ENCODE data around the gene MT1M. TPM values are rescaled to one million over a fixed set of nuclear protein-coding genes. Genes with fewer than 3 reads are reported as not detected.

Gene MT1M
- total RNA-seq, 1 donor = not detected

GRCh38 chr16:56591377-56592060 is 40.9 kb upstream of the MT1M start:
- no peak overlapping the region for H3K4me3 ChIP-seq (ENCODE audit: low read depth, low read length)
- DNase-seq (ENCODE audit: low read depth) = no peak
- TF ChIP-seq, protein P1, sequence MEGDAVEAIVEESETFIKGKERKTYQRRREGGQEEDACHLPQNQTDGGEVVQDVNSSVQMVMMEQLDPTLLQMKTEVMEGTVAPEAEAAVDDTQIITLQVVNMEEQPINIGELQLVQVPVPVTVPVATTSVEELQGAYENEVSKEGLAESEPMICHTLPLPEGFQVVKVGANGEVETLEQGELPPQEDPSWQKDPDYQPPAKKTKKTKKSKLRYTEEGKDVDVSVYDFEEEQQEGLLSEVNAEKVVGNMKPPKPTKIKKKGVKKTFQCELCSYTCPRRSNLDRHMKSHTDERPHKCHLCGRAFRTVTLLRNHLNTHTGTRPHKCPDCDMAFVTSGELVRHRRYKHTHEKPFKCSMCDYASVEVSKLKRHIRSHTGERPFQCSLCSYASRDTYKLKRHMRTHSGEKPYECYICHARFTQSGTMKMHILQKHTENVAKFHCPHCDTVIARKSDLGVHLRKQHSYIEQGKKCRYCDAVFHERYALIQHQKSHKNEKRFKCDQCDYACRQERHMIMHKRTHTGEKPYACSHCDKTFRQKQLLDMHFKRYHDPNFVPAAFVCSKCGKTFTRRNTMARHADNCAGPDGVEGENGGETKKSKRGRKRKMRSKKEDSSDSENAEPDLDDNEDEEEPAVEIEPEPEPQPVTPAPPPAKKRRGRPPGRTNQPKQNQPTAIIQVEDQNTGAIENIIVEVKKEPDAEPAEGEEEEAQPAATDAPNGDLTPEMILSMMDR (IDR thresholded peaks at IDR 0.05; ENCODE audit: insufficient read depth, low read depth, low read length) = no peak

DNA sequence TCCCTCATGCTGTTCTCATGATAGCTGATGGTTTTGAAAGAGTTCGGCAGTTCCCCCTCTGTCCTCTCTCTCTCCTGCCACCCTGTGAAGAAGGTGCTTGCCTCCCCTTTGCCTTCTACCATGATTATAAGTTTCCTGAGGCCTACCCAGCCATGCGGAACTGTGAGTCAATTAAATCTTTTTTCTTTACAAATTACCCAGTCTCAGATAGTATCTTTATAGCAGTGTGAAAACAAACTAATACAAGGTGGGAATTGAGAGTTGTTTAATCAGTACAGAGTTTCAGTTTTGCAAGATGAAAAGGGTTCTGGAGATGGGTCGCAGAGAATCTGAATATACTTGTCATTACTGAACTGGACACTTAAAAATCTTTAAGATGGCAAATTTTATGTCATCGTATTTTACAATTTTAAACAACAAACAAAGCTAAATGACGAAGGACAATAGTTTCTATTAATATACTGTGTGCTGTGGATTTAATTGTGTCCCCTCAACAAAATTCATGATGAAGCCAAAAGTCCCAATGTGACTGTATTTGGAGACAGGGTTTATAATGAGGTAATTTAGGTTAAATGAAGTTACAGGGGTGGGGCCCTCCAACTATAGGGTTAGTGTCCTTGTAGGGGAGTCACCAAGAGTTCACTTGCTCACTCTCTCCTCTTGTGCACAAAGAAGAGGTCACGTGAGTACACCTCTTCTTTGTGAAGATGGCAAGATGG is 38.7 kb upstream of the MT1M start:
- no peak for DNase-seq (ENCODE audit: low read depth)
- TF ChIP-seq, protein P1 (IDR thresholded peaks at IDR 0.05; ENCODE audit: insufficient read depth, low read depth, low read length) = no peak
- no peak overlapping the region for H3K4me3 ChIP-seq (ENCODE audit: low read depth, low read length)

GRCh38 chr16:56594292-56594619 is 38.2 kb upstream of the MT1M start:
- TF ChIP-seq, protein P1 (IDR thresholded peaks at IDR 0.05; ENCODE audit: insufficient read depth, low read depth, low read length) = no peak
- no peak for DNase-seq (ENCODE audit: low read depth)
- no peak overlapping the region for H3K4me3 ChIP-seq (ENCODE audit: low read depth, low read length)

DNA sequence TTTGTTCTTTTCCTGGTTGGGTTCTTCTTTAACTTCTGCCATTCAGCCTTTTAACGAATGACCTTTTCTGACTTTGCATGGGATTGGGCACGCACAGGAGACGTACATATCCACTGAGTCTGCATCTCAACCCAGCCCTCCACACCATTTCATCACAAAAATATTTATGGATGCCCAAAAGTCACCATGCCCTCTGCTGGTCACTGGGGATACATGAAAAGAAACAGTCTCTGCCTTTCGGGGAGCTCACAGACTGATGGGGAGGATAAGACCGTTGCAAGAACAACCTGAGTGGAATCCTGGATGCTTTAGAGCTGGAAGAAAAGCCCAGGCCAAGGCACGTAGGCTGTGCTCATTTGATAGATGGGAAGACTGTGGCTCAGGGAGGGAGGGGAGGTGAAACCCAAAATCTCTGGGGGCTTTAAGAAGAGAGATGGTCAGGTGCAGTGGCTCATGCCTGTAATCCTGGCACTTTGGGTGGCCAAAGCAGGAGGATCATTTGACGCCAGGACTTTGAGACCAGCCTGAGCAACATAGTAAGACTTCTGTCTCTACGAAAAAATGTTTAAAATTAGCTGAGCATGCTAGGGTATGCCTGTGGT is 32.0 kb upstream of the MT1M start:
- peak; percentile 60 for DNase-seq (ENCODE audit: low read depth)
- TF ChIP-seq, protein P1 (IDR thresholded peaks at IDR 0.05; ENCODE audit: insufficient read depth, low read depth, low read length) = peak; percentile 77
- no peak overlapping the region for H3K4me3 ChIP-seq (ENCODE audit: low read depth, low read length)

DNA sequence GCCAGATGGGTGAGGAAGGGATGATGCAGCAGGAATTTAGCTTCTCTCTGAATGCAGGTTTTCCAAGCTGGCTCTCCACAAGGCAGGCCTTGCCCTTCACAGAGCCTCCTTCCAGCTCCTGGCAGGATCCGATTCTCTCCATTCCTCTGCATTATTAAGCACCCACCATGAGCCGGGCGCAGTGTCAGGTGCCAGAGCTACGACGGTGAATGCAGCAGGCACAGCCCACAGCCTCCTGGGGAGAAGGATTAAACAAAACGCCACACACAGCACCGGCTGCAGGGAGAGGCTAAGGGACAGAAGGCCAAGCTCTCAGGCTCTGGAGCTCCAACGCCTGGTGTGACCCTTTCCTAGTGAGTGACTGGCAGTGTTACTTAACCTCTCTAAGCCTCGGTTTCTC is 31.1 kb upstream of the MT1M start:
- TF ChIP-seq, protein P1 (IDR thresholded peaks at IDR 0.05; ENCODE audit: insufficient read depth, low read depth, low read length) = no peak
- DNase-seq (ENCODE audit: low read depth) = no peak
- H3K4me3 ChIP-seq (ENCODE audit: low read depth, low read length) = no peak overlapping the region

DNA sequence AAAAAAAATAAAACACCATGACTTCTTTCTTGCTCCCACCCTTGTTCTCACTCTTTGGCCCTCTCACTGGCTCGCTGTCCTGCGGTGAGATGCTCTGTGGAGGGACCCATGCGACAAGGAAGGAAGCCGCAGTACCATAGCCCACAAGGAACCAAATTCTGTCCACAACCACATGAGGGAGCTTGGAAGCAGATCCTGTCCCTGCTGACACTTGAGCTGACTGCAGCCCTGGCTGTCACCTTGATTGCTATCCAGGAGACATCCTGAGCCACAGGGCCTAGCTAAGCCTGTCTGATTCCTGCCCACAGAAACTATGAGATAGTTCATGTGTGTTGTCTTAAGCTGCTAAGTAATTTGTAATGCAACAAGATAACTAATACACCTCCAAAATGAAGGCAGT is 28.9 kb upstream of the MT1M start:
- TF ChIP-seq, protein P1 (IDR thresholded peaks at IDR 0.05; ENCODE audit: insufficient read depth, low read depth, low read length) = peak; percentile 53
- no peak overlapping the region for H3K4me3 ChIP-seq (ENCODE audit: low read depth, low read length)
- peak; percentile 52 for DNase-seq (ENCODE audit: low read depth)

All from fibroblast of villous mesenchyme (primary cell).